Liver (tissue), 9 donors: ENCODE data around the gene YKT6. TPM values are rescaled to one million over a fixed set of nuclear protein-coding genes. Genes with fewer than 3 reads are reported as not detected.
A peak's percentile ranks its signal among the peaks of the same experiment; 100 is the strongest.

ENCODE experiments used
- DNase-seq: peaks from one replicate; pipeline ENCODE4 v3.0.0-alpha.2; 2017; ENCODE audit warnings: low spot score
- H3K27ac ChIP-seq, 2 donors: one replicate each; pipeline ENCODE4 v1.7.0; 2013; ENCODE audit warnings: inconsistent platforms in 2 of 2, low read length in 2 of 2, control low read depth in 1 of 2, low read depth in 1 of 2, mild to moderate bottlenecking in 1 of 2
- H3K27me3 ChIP-seq, 4 donors: one replicate each; pipeline versions ENCODE4 v1.6.1 to v1.7.0; 2013; ENCODE audit warnings: low read length in 3 of 4, inconsistent platforms in 1 of 4, mild to moderate bottlenecking in 1 of 4, moderate library complexity in 1 of 4; ENCODE audit not compliant: control insufficient read depth in 4 of 4, insufficient read depth in 4 of 4
- H3K36me3 ChIP-seq, 4 donors: one replicate each; pipeline versions ENCODE4 v1.6.1 to v1.7.0; 2013; ENCODE audit warnings: low read length in 3 of 4, mild to moderate bottlenecking in 3 of 4, low read depth in 1 of 4, moderate library complexity in 1 of 4; ENCODE audit not compliant: control insufficient read depth in 4 of 4, insufficient read depth in 3 of 4
- H3K4me1 ChIP-seq, 4 donors: one replicate each; pipeline versions ENCODE4 v1.6.1 to v1.7.0; 2013; ENCODE audit warnings: low read length in 3 of 4, mild to moderate bottlenecking in 3 of 4, moderate library complexity in 1 of 4; ENCODE audit not compliant: control insufficient read depth in 4 of 4, insufficient read depth in 4 of 4
- H3K4me3 ChIP-seq, 3 donors: one replicate each; pipeline versions ENCODE4 v1.6.1 to v1.7.0; 2013; ENCODE audit warnings: low read length in 3 of 3, control low read depth in 1 of 3, low read depth in 1 of 3, mild to moderate bottlenecking in 1 of 3
- H3K9ac ChIP-seq, 2 donors: one replicate each; pipeline ENCODE4 v1.7.0; 2013; ENCODE audit warnings: low read length in 2 of 2, mild to moderate bottlenecking in 2 of 2, moderate library complexity in 2 of 2, control low read depth in 1 of 2, low read depth in 1 of 2
- H3K9me3 ChIP-seq, 4 donors: one replicate each; pipeline versions ENCODE4 v1.6.1 to v1.7.0; 2013; ENCODE audit warnings: low read length in 3 of 4; ENCODE audit not compliant: control insufficient read depth in 4 of 4
- ATF3 ChIP-seq: IDR thresholded peaks from 2 replicates; pipeline ENCODE4 v1.6.1; 2016; ENCODE audit warnings: antibody characterized with exemption
- CTCF ChIP-seq: fragments of 150-350 bp; IDR thresholded peaks from 2 replicates; pipeline ENCODE4 v1.5.1; 2017; ENCODE audit warnings: improper control_type of control experiment, low read depth, low read length; ENCODE audit not compliant: missing input control
- EGR1 ChIP-seq, 2 donors: IDR thresholded peaks; 2 replicates each; pipeline ENCODE4 v1.6.1; 2016 to 2018; ENCODE audit warnings: antibody characterized with exemption in 2 of 2, low read depth in 2 of 2
- FOXA1 ChIP-seq: IDR thresholded peaks from 2 replicates; pipeline ENCODE4 v1.6.1; 2016; ENCODE audit warnings: antibody characterized with exemption
- GABPA ChIP-seq, 2 donors: IDR thresholded peaks in 1 of 2; conservative IDR thresholded peaks in 1 of 2; 2 replicates each; pipeline ENCODE4 v1.6.1; 2016; ENCODE audit warnings: antibody characterized with exemption in 2 of 2, mild to moderate bottlenecking in 1 of 2, moderate library complexity in 1 of 2
- HNF4A ChIP-seq, 2 donors: conservative IDR thresholded peaks; 2 replicates each; pipeline ENCODE4 v1.6.1; 2016; ENCODE audit warnings: antibody characterized with exemption in 2 of 2, mild to moderate bottlenecking in 2 of 2
- HNF4G ChIP-seq: IDR thresholded peaks from 2 replicates; pipeline ENCODE4 v1.6.1; 2016; ENCODE audit warnings: antibody characterized with exemption
- JUND ChIP-seq, 2 donors: IDR thresholded peaks; 2 replicates each; pipeline ENCODE4 v1.6.1; 2016; ENCODE audit warnings: antibody characterized with exemption in 2 of 2
- MAX ChIP-seq: IDR thresholded peaks from 2 replicates; pipeline ENCODE4 v1.6.1; 2016; ENCODE audit warnings: antibody characterized with exemption
- NR2F2 ChIP-seq: IDR thresholded peaks from 2 replicates; pipeline ENCODE4 v1.6.1; 2016; ENCODE audit warnings: antibody characterized with exemption
- RAD21 ChIP-seq, 2 donors: IDR thresholded peaks; 2 replicates each; pipeline ENCODE4 v1.6.1; 2016; ENCODE audit warnings: antibody characterized with exemption in 2 of 2, mild to moderate bottlenecking in 2 of 2
- REST ChIP-seq: IDR thresholded peaks from 2 replicates; pipeline ENCODE4 v1.6.1; 2016; ENCODE audit warnings: antibody characterized with exemption, mild to moderate bottlenecking
- RXRA ChIP-seq, 2 donors: IDR thresholded peaks; 2 replicates each; pipeline ENCODE4 v1.6.1; 2017 to 2018; ENCODE audit warnings: antibody characterized with exemption in 2 of 2, mild to moderate bottlenecking in 1 of 2
- SP1 ChIP-seq: IDR thresholded peaks from 2 replicates; pipeline ENCODE4 v1.6.1; 2018; ENCODE audit warnings: antibody characterized with exemption, mild to moderate bottlenecking
- TAF1 ChIP-seq: conservative IDR thresholded peaks from 2 replicates; pipeline ENCODE4 v1.6.1; 2016; ENCODE audit warnings: antibody characterized with exemption, mild to moderate bottlenecking
- YY1 ChIP-seq: IDR thresholded peaks from 2 replicates; pipeline ENCODE4 v1.6.1; 2016; ENCODE audit warnings: antibody characterized with exemption, mild to moderate bottlenecking
- ZBTB33 ChIP-seq: IDR thresholded peaks from 2 replicates; pipeline ENCODE4 v1.6.1; 2016; ENCODE audit warnings: antibody characterized with exemption
- WGBS: extraction: QIAGEN DNeasy Blood & Tissue Kit; methylation state at CpG from one replicate; pipeline ENCODE4 v1.1.7; 2013; 5-methylcytosine and 5-hydroxymethylcytosine counted together
- polyA plus RNA-seq, 2 donors: library from polyadenylated mRNA; stranded (reverse) in 1 of 2; unstranded in 1 of 2; fragments of 200-250 nt in 1 of 2; fragments of >200 nt in 1 of 2; fragmentation: Nextera tagmentation in 1 of 2; extraction: Ambion mirVana in 1 of 2; gene quantifications; one replicate each; pipeline versions ENCODE4 v1.2.1 to v1.2.3, GENCODE V29; 2013 to 2015
- total RNA-seq, 2 donors: library from RNA; depleted of rRNA; stranded (reverse); fragments of >200 nt; gene quantifications; one replicate each; pipeline ENCODE4 v1.2.3, GENCODE V29; 2014
- donor health status: healthy.
- donor health status: healthy.
- donor health status: healthy.
- donor health status: healthy.
- donor health status: healthy.

YKT6 gene
- total and polyA plus RNA-seq, 4 donors: 8.1 to 22.0 (median 21.0) TPM

GRCh38 chr7:44210107-44210506 is 9.3 kb downstream of the YKT6 start:
- H3K9me3 ChIP-seq: no peaks in the 10 kb centered on the region
- no peak for DNase-seq
- no peaks in the 10 kb centered on the region for H3K4me1 ChIP-seq
- peaks cover 18 to 80% (median 55%) of the 10 kb centered on the region in 4 donors for H3K36me3 ChIP-seq
- no peak for TF ChIP-seq TAF1
- no peak for TF ChIP-seq SP1
- no peak for TF ChIP-seq CTCF
- no peak for TF ChIP-seq HNF4G
- TF ChIP-seq RXRA (IDR thresholded peaks at IDR 0.05): no peak
- TF ChIP-seq ZBTB33: no peak
- no peak for TF ChIP-seq EGR1 (IDR thresholded peaks at IDR 0.05; ENCODE audit: low read depth in 2 of 2)
- no peak for TF ChIP-seq RAD21 (IDR thresholded peaks at IDR 0.05)
- no peak for TF ChIP-seq FOXA1
- H3K4me3 ChIP-seq: no peak overlapping the region
- 82% methylated on average over 5 of the region's 5 CpGs for WGBS
- no peak overlapping the region for H3K27ac ChIP-seq
- H3K9ac ChIP-seq: no peak overlapping the region
- no peaks in the 10 kb centered on the region for H3K27me3 ChIP-seq

- DNase-seq: no peak
- TF ChIP-seq ATF3 (no peak), HNF4A (conservative IDR thresholded peaks at IDR 0.05) (no peak), EGR1 (IDR thresholded peaks at IDR 0.05; ENCODE audit: low read depth in 2 of 2) (no peak), ZBTB33 (no peak), RAD21 (IDR thresholded peaks at IDR 0.05) (no peak), SP1 (no peak), GABPA (IDR thresholded peaks at IDR 0.05 in 1 of 2, conservative IDR thresholded peaks at IDR 0.05 in 1 of 2) (no peak), HNF4G (no peak), YY1 (no peak), CTCF (no peak), MAX (no peak), REST (no peak), TAF1 (no peak), NR2F2 (no peak), JUND (IDR thresholded peaks at IDR 0.05) (no peak), FOXA1 (no peak)
- 93% methylated on average over 10 of the region's 10 CpGs for WGBS
- Histone ChIP-seq H3K27ac (no peak overlapping the region), H3K4me1 (no peaks in the 10 kb centered on the region), H3K9ac (peak overlapping the region in 1 of 2 donors; percentile 19), H3K4me3 (no peak overlapping the region), H3K27me3 (no peaks in the 10 kb centered on the region), H3K9me3 (no peaks in the 10 kb centered on the region), H3K36me3 (peaks cover 18 to 70% (median 49%) of the 10 kb centered on the region in 4 donors)
Observed at GRCh38 chr7:44211126-44211675, 10.4 kb downstream of the YKT6 start.
